Ishikawa (cell line): Measurements from ENCODE around the gene TPSG1.

Experiments used
- CEBPB ChIP-seq: IDR thresholded peaks from 2 replicates; pipeline ENCODE4 v1.6.1; 2012
- CREB1 ChIP-seq: IDR thresholded peaks from 2 replicates; pipeline ENCODE4 v1.6.1; 2012; ENCODE audit warnings: low read depth
- EGR1 ChIP-seq: IDR thresholded peaks from 2 replicates; pipeline ENCODE4 v1.6.1; 2012
- EP300 ChIP-seq: IDR thresholded peaks from 2 replicates; pipeline ENCODE4 v1.6.1; 2012; ENCODE audit warnings: borderline replicate concordance
- FOXM1 ChIP-seq: IDR thresholded peaks from 2 replicates; pipeline ENCODE4 v1.6.1; 2012; ENCODE audit warnings: low read depth, borderline replicate concordance
- NFIC ChIP-seq: IDR thresholded peaks from 2 replicates; pipeline ENCODE4 v1.6.1; 2012
- RAD21 ChIP-seq: IDR thresholded peaks from 2 replicates; pipeline ENCODE4 v1.6.1; 2012; ENCODE audit warnings: low read depth
- TF ChIP-seq, protein P1 (sequence below): IDR thresholded peaks from 2 replicates; pipeline ENCODE4 v1.6.1; 2012

DNA sequence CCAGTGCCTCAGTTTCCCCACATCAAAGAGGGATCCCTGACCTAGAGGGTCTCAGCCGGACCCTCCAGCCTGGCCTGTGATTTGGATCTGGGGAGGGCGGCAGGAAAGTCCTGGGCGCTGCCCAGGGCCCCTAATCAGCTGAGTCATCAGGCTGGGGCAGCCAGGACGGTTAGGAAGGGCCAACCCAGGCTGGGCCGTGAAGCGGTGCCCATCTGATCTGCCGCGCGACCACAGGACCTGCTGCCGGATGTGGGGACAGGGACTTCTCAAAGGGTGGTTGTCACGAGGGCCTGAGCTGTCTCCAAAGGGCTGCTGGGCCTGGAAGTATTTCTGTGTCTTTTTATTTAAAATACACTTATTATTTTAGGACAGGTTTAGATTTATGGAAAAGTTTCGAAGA is 19.8 kb upstream of the TPSG1 start:
- TF ChIP-seq, protein P1, sequence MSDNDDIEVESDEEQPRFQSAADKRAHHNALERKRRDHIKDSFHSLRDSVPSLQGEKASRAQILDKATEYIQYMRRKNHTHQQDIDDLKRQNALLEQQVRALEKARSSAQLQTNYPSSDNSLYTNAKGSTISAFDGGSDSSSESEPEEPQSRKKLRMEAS = no peak
- TF ChIP-seq EP300 (no peak), FOXM1 (no peak), EGR1 (no peak), NFIC (no peak), RAD21 (no peak), CREB1 (no peak), CEBPB (no peak)
